Measurements from ENCODE around the gene GAA. TPM values are rescaled to one million over a fixed set of nuclear protein-coding genes. Genes with fewer than 3 reads are reported as not detected.

The GAA gene
- total and polyA plus RNA-seq, 2 donors (not counting 1 experiment from before 2014, with no cell fraction given): 32.3 to 39.4 TPM

GRCh38 chr17:80116276-80116920 is 15.0 kb downstream of the GAA start:
- no peak for TF ChIP-seq EZH2 (IDR thresholded peaks at IDR 0.05; ENCODE audit: borderline replicate concordance, insufficient read depth, low read depth, low read length, poor library complexity, severe bottlenecking)
- H3K9me3 Mint-ChIP-seq (ENCODE audit: insufficient read depth): no peaks in the 10 kb centered on the region
- H3K4me1 ChIP-seq (ENCODE audit: control insufficient read depth in 2 of 2, insufficient read depth in 2 of 2, low read length in 2 of 2): peaks cover 11 to 14% of the 10 kb centered on the region in 2 donors
- no peak overlapping the region for H3K4me3 Mint-ChIP-seq
- no peak overlapping the region for H2AFZ ChIP-seq (ENCODE audit: insufficient read depth, low read depth, low read length, poor library complexity, severe bottlenecking)
- no peak overlapping the region for H3K27ac ChIP-seq (ENCODE audit: low read length in 2 of 2)
- H3K27ac Mint-ChIP-seq: no peak overlapping the region
- H3K9ac ChIP-seq (ENCODE audit: low read length): no peak overlapping the region
- no peaks in the 10 kb centered on the region for H3K27me3 ChIP-seq (replicated peaks in 1 of 4; ENCODE audit: control extremely low read depth in 1 of 4, control insufficient read depth in 3 of 4, insufficient read depth in 4 of 4, low read length in 3 of 4)
- no peaks in the 10 kb centered on the region for H3K79me2 ChIP-seq (ENCODE audit: control insufficient read depth, insufficient read depth, low read length)
- ChIA-PET POLR2A (no interaction called here), CTCF (interaction anchor here (2.7 kb wide), 1 partner anchor 15 kb away, joined by 6 read pairs; the partner anchor contains the start of gene GAA)
- peaks cover 14% of the 10 kb centered on the region for H3K4me1 Mint-ChIP-seq
- H3K27me3 Mint-ChIP-seq: no peaks in the 10 kb centered on the region
- H3K4me3 ChIP-seq (ENCODE audit: control extremely low read depth in 1 of 5, extremely low read depth in 1 of 5, insufficient read depth in 1 of 5, low read depth in 2 of 5, low read length in 4 of 5): no peak overlapping the region
- intact Hi-C loops (cut with micrococcal nuclease): no loop called here
- WGBS (ENCODE audit: insufficient coverage): 93% methylated on average over 16 of the region's 16 CpGs
- no peaks in the 10 kb centered on the region for H4K20me1 ChIP-seq (ENCODE audit: control insufficient read depth, insufficient read depth, low read length, poor library complexity, severe bottlenecking)
- H3K4me2 ChIP-seq (replicated peaks; ENCODE audit: low read depth, low read length, poor library complexity, severe bottlenecking): no peak overlapping the region
- no peaks in the 10 kb centered on the region for H3K36me3 ChIP-seq (replicated peaks in 1 of 2; ENCODE audit: control extremely low read depth in 1 of 2, control insufficient read depth in 1 of 2, extremely low read depth in 1 of 2, insufficient read depth in 2 of 2, low read length in 1 of 2)
- ATAC-seq (ENCODE audit: low read depth) (no peak), DNase-seq (no peak)
- peaks cover 0 to 4% (median 0%) of the 10 kb centered on the region in 3 donors for H3K9me3 ChIP-seq (ENCODE audit: control extremely low read depth in 1 of 3, control insufficient read depth in 2 of 3, insufficient read depth in 1 of 3, low read length in 2 of 3)

GRCh38 chr17:80116921-80117380 is 15.6 kb downstream of the GAA start:
- no peak for TF ChIP-seq EZH2 (IDR thresholded peaks at IDR 0.05; ENCODE audit: borderline replicate concordance, insufficient read depth, low read depth, low read length, poor library complexity, severe bottlenecking)
- TF ChIP-seq, protein P1, sequence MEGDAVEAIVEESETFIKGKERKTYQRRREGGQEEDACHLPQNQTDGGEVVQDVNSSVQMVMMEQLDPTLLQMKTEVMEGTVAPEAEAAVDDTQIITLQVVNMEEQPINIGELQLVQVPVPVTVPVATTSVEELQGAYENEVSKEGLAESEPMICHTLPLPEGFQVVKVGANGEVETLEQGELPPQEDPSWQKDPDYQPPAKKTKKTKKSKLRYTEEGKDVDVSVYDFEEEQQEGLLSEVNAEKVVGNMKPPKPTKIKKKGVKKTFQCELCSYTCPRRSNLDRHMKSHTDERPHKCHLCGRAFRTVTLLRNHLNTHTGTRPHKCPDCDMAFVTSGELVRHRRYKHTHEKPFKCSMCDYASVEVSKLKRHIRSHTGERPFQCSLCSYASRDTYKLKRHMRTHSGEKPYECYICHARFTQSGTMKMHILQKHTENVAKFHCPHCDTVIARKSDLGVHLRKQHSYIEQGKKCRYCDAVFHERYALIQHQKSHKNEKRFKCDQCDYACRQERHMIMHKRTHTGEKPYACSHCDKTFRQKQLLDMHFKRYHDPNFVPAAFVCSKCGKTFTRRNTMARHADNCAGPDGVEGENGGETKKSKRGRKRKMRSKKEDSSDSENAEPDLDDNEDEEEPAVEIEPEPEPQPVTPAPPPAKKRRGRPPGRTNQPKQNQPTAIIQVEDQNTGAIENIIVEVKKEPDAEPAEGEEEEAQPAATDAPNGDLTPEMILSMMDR (IDR thresholded peaks at IDR 0.05): no peak
- peaks cover 12% of the 10 kb centered on the region for H3K4me1 Mint-ChIP-seq
- no peaks in the 10 kb centered on the region for H3K27me3 Mint-ChIP-seq
- CTCF ChIA-PET: interaction anchor here (2.7 kb wide), 1 partner anchor 15 kb away, joined by 6 read pairs; the partner anchor contains the start of gene GAA
- Histone ChIP-seq H3K9me3 (ENCODE audit: control extremely low read depth in 1 of 3, control insufficient read depth in 2 of 3, insufficient read depth in 1 of 3, low read length in 2 of 3) (peaks cover 0 to 4% (median 0%) of the 10 kb centered on the region in 3 donors), H4K20me1 (ENCODE audit: control insufficient read depth, insufficient read depth, low read length, poor library complexity, severe bottlenecking) (no peaks in the 10 kb centered on the region), H3K4me1 (ENCODE audit: control insufficient read depth in 2 of 2, insufficient read depth in 2 of 2, low read length in 2 of 2) (peaks cover 11 to 14% of the 10 kb centered on the region in 2 donors), H3K79me2 (ENCODE audit: control insufficient read depth, insufficient read depth, low read length) (no peaks in the 10 kb centered on the region), H3K27ac (ENCODE audit: low read length in 2 of 2) (no peak overlapping the region), H3K4me2 (replicated peaks; ENCODE audit: low read depth, low read length, poor library complexity, severe bottlenecking) (no peak overlapping the region), H2AFZ (ENCODE audit: insufficient read depth, low read depth, low read length, poor library complexity, severe bottlenecking) (no peak overlapping the region), H3K36me3 (replicated peaks in 1 of 2; ENCODE audit: control extremely low read depth in 1 of 2, control insufficient read depth in 1 of 2, extremely low read depth in 1 of 2, insufficient read depth in 2 of 2, low read length in 1 of 2) (no peaks in the 10 kb centered on the region), H3K27me3 (replicated peaks in 1 of 4; ENCODE audit: control extremely low read depth in 1 of 4, control insufficient read depth in 3 of 4, insufficient read depth in 4 of 4, low read length in 3 of 4) (no peaks in the 10 kb centered on the region), H3K9ac (ENCODE audit: low read length) (no peak overlapping the region), H3K4me3 (ENCODE audit: control extremely low read depth in 1 of 5, extremely low read depth in 1 of 5, insufficient read depth in 1 of 5, low read depth in 2 of 5, low read length in 4 of 5) (no peak overlapping the region)
- no peak for ATAC-seq (ENCODE audit: low read depth)
- no peaks in the 10 kb centered on the region for H3K9me3 Mint-ChIP-seq (ENCODE audit: insufficient read depth)
- no peak for DNase-seq
- H3K27ac Mint-ChIP-seq: no peak overlapping the region
- WGBS (ENCODE audit: insufficient coverage): 92% methylated on average over 13 of the region's 13 CpGs
- POLR2A ChIA-PET: no interaction called here
- no peak overlapping the region for H3K4me3 Mint-ChIP-seq
- intact Hi-C loops (cut with micrococcal nuclease): no loop called here

All from B cell (primary cell).